GM23248 (cell line): ENCODE results near the gene NCF4.

Experiments
- EZH2 ChIP-seq: fragments of 200-600 bp; sonication (generic); IDR thresholded peaks from 2 replicates; pipeline ENCODE4 v1.6.1; 2018; ENCODE audit warnings: antibody characterized with exemption, mild to moderate bottlenecking; ENCODE audit not compliant: insufficient read depth, poor library complexity, severe bottlenecking
- EZH2phosphoT487 ChIP-seq: fragments of 200-600 bp; sonication (generic); IDR thresholded peaks from 2 replicates; pipeline ENCODE4 v1.6.1; 2018; ENCODE audit warnings: antibody characterized with exemption, moderate library complexity, mild to moderate bottlenecking, low read depth; ENCODE audit not compliant: insufficient read depth

DNA sequence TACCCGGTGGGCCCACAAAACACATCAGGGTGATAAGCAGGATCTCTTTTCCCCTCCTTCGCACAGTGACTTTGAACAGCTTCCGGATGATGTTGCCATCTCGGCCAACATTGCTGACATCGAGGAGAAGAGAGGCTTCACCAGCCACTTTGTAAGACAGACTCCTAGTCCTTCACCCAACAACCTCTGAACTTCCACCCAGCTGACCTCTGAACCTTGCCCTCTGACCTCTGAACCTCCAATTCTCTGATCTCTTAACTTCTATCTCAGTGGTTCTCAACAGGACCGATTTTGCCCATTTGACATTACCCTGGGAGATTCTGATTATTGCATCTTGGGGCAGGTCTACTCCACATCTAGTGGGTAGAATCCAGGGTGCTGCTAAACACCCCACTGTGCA lies 3.2 kb downstream of the NCF4 start:
- TF ChIP-seq EZH2 (no peak), EZH2phosphoT487 (no peak)
